MCF 10A (cell line): ENCODE measurements around the gene DBF4B. TPM values are rescaled to one million over a fixed set of nuclear protein-coding genes. Genes with fewer than 3 reads are reported as not detected.

Source experiments
- BruUV-seq: library from RNA; stranded (reverse); fragments of 400-500 nt; replicated peaks from 2 replicates; lab custom pipeline; 2021; lab: Mats Ljungman, UMichigan
- CTCF ChIA-PET: fragments of 300-600 bp; sonication (Branson Sonifier 250); formaldehyde crosslinking; extraction: SDS; loops from one replicate; lab custom pipeline; 2021; ENCODE audit warnings: antibody characterized with exemption, inconsistent platforms; lab: Yijun Ruan, JAX
- POLR2A ChIA-PET: fragments of 300-600, 350-650 bp; sonication (Branson Sonifier 250); formaldehyde crosslinking; extraction: SDS; loops from one replicate; lab custom pipeline; 2020; ENCODE audit warnings: antibody characterized with exemption, inconsistent platforms; lab: Yijun Ruan, JAX
- DNase-seq: peaks from one replicate; pipeline ENCODE4 v3.0.0-alpha.2; 2018; ENCODE audit not compliant: unreplicated experiment
- H3K27ac Mint-ChIP-seq: one replicate; pipeline ENCODE4 v1.8.0; 2022; ENCODE audit warnings: mild to moderate bottlenecking, low read depth, mixed read lengths; ENCODE audit not compliant: unreplicated experiment
- H3K27me3 Mint-ChIP-seq: one replicate; pipeline ENCODE4 v1.8.0; 2022; ENCODE audit warnings: mixed read lengths; ENCODE audit not compliant: insufficient read depth, unreplicated experiment
- H3K36me3 Mint-ChIP-seq: one replicate; pipeline ENCODE4 v1.8.0; 2022; ENCODE audit warnings: mild to moderate bottlenecking, moderate library complexity, mixed read lengths; ENCODE audit not compliant: insufficient read depth, unreplicated experiment
- H3K4me1 Mint-ChIP-seq: one replicate; pipeline ENCODE4 v1.8.0; 2022; ENCODE audit warnings: mixed read lengths; ENCODE audit not compliant: insufficient read depth, unreplicated experiment
- H3K4me3 Mint-ChIP-seq: one replicate; pipeline ENCODE4 v1.8.0; 2022; ENCODE audit warnings: mild to moderate bottlenecking, moderate library complexity, mixed read lengths; ENCODE audit not compliant: unreplicated experiment
- H3K9me3 Mint-ChIP-seq: one replicate; pipeline ENCODE4 v1.8.0; 2022; ENCODE audit warnings: mixed read lengths; ENCODE audit not compliant: unreplicated experiment
- intact Hi-C: fragments of 100-400 bp; cut with micrococcal nuclease; formaldehyde crosslinking; loops from 2 replicates; pipeline ENCODE4 v1.14.1; 2022
- total RNA-seq: library from RNA; stranded (reverse); gene quantifications from 2 replicates; pipeline ENCODE4 v1.2.3, GENCODE V29; 2022
- TF ChIP-seq, protein P1 (sequence below): fragments of 200-600 bp; IDR thresholded peaks from one replicate; pipeline ENCODE4 v1.8.0; 2022; ENCODE audit warnings: antibody characterized with exemption, mild to moderate bottlenecking; ENCODE audit not compliant: unreplicated experiment

DBF4B gene
- total RNA-seq, 1 experiment from 2014 or later, result 13.9 TPM

DNA sequence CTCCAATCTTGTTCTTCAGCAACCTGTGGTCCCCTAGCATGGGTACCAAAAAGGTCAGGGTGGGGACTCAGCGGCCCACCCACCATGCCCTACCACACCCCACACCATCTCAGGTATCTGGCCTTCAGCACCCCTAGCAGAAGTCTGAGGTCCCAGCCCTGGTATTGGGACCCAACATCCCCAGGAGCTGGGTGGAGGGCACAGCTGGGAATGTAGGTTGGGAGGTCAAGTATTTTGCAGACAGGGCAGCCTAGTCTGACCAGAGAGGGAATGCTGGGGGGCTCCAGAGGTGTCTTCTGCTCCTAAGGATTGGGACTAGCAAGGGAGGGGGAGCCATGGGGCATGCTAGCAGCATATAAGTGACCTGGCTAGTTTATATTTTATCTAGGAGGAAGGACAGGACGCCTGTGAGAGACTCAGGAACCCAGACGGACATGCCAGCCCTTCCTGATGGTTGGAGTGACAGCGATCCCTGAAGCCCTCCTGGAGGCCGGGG is 49.5 kb downstream of the DBF4B start:
- Mint-ChIP-seq H3K4me3 (peak overlapping the region; percentile 66), H3K4me1 (no peaks in the 10 kb centered on the region), H3K27ac (peak overlapping the region; percentile 50), H3K27me3 (peaks cover 16% of the 10 kb centered on the region), H3K36me3 (peaks cover 7% of the 10 kb centered on the region), H3K9me3 (no peaks in the 10 kb centered on the region)
- no peak for DNase-seq
- POLR2A ChIA-PET, result no interaction called here
- CTCF ChIA-PET, result no interaction called here
- intact Hi-C loops, result no loop called here
- BruUV-seq, result no TSS peak
- TF ChIP-seq, protein P1, sequence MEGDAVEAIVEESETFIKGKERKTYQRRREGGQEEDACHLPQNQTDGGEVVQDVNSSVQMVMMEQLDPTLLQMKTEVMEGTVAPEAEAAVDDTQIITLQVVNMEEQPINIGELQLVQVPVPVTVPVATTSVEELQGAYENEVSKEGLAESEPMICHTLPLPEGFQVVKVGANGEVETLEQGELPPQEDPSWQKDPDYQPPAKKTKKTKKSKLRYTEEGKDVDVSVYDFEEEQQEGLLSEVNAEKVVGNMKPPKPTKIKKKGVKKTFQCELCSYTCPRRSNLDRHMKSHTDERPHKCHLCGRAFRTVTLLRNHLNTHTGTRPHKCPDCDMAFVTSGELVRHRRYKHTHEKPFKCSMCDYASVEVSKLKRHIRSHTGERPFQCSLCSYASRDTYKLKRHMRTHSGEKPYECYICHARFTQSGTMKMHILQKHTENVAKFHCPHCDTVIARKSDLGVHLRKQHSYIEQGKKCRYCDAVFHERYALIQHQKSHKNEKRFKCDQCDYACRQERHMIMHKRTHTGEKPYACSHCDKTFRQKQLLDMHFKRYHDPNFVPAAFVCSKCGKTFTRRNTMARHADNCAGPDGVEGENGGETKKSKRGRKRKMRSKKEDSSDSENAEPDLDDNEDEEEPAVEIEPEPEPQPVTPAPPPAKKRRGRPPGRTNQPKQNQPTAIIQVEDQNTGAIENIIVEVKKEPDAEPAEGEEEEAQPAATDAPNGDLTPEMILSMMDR, result no peak

GRCh38 chr17:44758414-44759085 is 50.1 kb downstream of the DBF4B start, which contains the start of gene ADAM11:
TSS of gene ADAM11 (plus strand) at chr17:44758988. CDS start at chr17:44759200, 212 bp downstream.
- TF ChIP-seq, protein P1, result no peak
- DNase-seq, result no peak
- ChIA-PET POLR2A (no interaction called here), CTCF (no interaction called here)
- H3K4me3 Mint-ChIP-seq, result peak within 1 kb of the TSS; percentile 66
- intact Hi-C loops, result no loop called here
- H3K27me3 Mint-ChIP-seq, result peaks cover 16% of the 10 kb centered on the region
- no peaks in the 10 kb centered on the region for H3K9me3 Mint-ChIP-seq
- no TSS peak for BruUV-seq
- peak within 1 kb of the TSS; percentile 50 for H3K27ac Mint-ChIP-seq
- H3K36me3 Mint-ChIP-seq, result peaks cover 5% of the 10 kb centered on the region
- no peaks in the 10 kb centered on the region for H3K4me1 Mint-ChIP-seq

DNA sequence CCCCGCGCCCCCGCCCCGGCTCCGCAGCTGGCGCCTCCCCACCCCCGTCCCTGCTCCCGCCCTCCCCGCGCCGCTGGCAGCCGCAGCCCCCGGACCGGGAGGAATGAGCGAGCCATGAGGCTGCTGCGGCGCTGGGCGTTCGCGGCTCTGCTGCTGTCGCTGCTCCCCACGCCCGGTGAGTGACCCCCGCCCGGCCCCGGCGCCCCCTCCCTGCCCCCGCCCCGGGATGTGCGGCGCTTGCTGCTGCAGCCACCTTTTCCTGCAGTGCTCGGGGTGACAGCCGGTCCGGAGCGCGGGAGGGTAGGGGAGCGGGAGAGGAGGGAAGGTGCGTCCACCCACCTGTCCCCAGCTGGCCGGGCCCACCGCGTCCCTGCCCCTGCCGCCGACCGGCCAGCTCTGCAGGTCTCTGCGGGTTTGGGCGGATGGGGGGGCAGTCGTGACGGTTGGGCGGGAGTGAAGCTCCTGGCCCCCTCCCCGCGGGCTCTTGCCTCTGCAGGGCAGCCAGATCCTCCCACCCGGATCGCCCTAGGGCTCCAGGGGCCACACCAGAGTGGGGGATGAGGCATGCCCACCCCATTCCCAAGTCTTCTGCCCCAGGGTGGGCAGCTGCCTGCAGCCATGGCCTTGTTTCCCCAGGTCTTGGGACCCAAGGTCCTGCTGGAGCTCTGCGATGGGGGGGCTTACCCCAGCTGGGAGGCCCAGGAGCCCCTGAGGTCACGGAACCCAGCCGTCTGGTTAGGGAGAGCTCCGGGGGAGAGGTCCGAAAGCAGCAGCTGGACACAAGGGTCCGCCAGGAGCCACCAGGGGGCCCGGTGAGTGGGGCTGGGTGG is 50.8 kb downstream of the DBF4B start:
- no peaks in the 10 kb centered on the region for H3K4me1 Mint-ChIP-seq
- no TSS peak for BruUV-seq
- CTCF ChIA-PET, result interaction anchor here (0.6 to 1.6 kb wide), 2 partner anchors 47 to 106 kb away, joined by 3 to 5 read pairs; no protein-coding TSS in a partner anchor
- peaks cover 16% of the 10 kb centered on the region for H3K27me3 Mint-ChIP-seq
- H3K36me3 Mint-ChIP-seq, result no peaks in the 10 kb centered on the region
- H3K9me3 Mint-ChIP-seq, result no peaks in the 10 kb centered on the region
- peak overlapping the region; percentile 23 for H3K4me3 Mint-ChIP-seq
- DNase-seq, result no peak
- TF ChIP-seq, protein P1, result no peak
- POLR2A ChIA-PET, result no interaction called here
- intact Hi-C loops, result no loop called here
- H3K27ac Mint-ChIP-seq, result no peak overlapping the region

- intact Hi-C loops, result no loop called here
- CTCF ChIA-PET, result interaction anchor here (1.6 kb wide), 1 partner anchor 105 kb away, joined by 5 read pairs; no protein-coding TSS in a partner anchor
- TF ChIP-seq, protein P1, result no peak
- H3K9me3 Mint-ChIP-seq, result no peaks in the 10 kb centered on the region
- H3K4me1 Mint-ChIP-seq, result no peaks in the 10 kb centered on the region
- DNase-seq, result no peak
- H3K27me3 Mint-ChIP-seq, result peaks cover 16% of the 10 kb centered on the region
- BruUV-seq, result no TSS peak
- H3K27ac Mint-ChIP-seq, result no peak overlapping the region
- POLR2A ChIA-PET, result no interaction called here
- H3K36me3 Mint-ChIP-seq, result no peaks in the 10 kb centered on the region
- no peak overlapping the region for H3K4me3 Mint-ChIP-seq
Measured at GRCh38 chr17:44759916-44760243, 51.4 kb downstream of the DBF4B start.
